Body of pancreas (tissue), 4 donors: ENCODE measurements around the gene CCDC106. TPM values are rescaled to one million over a fixed set of nuclear protein-coding genes. Genes with fewer than 3 reads are reported as not detected.

Source experiments
- ATAC-seq: fragments of 150-250 bp; one replicate; pipeline ENCODE4 v1.9.1; 2016
- DNase-seq, 4 donors: peaks; one replicate each; pipeline ENCODE4 v3.0.0-alpha.2; 2019
- H3K27ac ChIP-seq, 4 donors: fragments of 200-600 bp; sonication (generic); 1 replicate in 3 of 4; 2 replicates in 1 of 4; pipeline versions ENCODE4 v1.5.1 to v1.6.1; 2016 to 2019; ENCODE audit warnings: mild to moderate bottlenecking in 1 of 4, mixed read lengths in 1 of 4, moderate library complexity in 1 of 4
- H3K27me3 ChIP-seq, 2 donors: fragments of 200-600 bp; sonication (generic); one replicate each; pipeline ENCODE4 v1.6.0; 2016; ENCODE audit warnings: mild to moderate bottlenecking in 1 of 2
- H3K36me3 ChIP-seq, 2 donors: fragments of 200-600 bp; sonication (generic); replicated peaks in 1 of 2; 2 replicates each; pipeline ENCODE4 v1.5.1; 2016; ENCODE audit warnings: low read depth in 2 of 2; ENCODE audit not compliant: insufficient read depth in 1 of 2
- H3K4me1 ChIP-seq: fragments of 200-600 bp; sonication (generic); one replicate; pipeline ENCODE4 v1.6.0; 2016
- H3K4me3 ChIP-seq, 2 donors: fragments of 200-600 bp; sonication (generic); 1 replicate in 1 of 2; 2 replicates in 1 of 2; pipeline ENCODE4 v1.5.1; 2016 to 2019
- H3K9me3 ChIP-seq, 3 donors: fragments of 200-600 bp; sonication (generic); 1 replicate in 2 of 3; 2 replicates in 1 of 3; pipeline ENCODE4 v1.5.1; 2016
- CTCF ChIP-seq, 7 experiments: fragments of 450-650 bp in 4 of 7; fragments of 200-600 bp in 3 of 7; sonication (generic) in 3 of 7; IDR thresholded peaks; one replicate each; pipeline ENCODE4 v1.5.1; 2016 to 2019; ENCODE audit warnings: antibody characterized with exemption in 7 of 7
- POLR2A ChIP-seq, 3 donors: fragments of 450-650 bp; IDR thresholded peaks; one replicate each; pipeline ENCODE4 v1.6.1; 2016; ENCODE audit warnings: antibody characterized with exemption in 3 of 3, mild to moderate bottlenecking in 2 of 3
- WGBS, 2 donors: methylation state at CpG; one replicate each; pipeline ENCODE4 v1.1.5; 2017; 5-methylcytosine and 5-hydroxymethylcytosine counted together
- intact Hi-C: fragments of 100-400 bp; cut with DNase I; formaldehyde crosslinking; loops from one replicate; pipeline ENCODE4 v1.15.1; 2023
- total RNA-seq, 2 donors: library from RNA; depleted of rRNA; stranded (reverse); fragments of >200 nt; gene quantifications; one replicate each; pipeline ENCODE4 v1.1.0, GENCODE V29; 2016

CCDC106 gene
- total RNA-seq, 2 donors from 2014 or later: 5.9 to 15.0 TPM

GRCh38 chr19:55677572-55678028, 29.6 kb downstream of the CCDC106 start:
- DNase-seq: peak; percentile 51 to 76 (median 66)
- ATAC-seq: peak; percentile 19
- Histone ChIP-seq H3K36me3 (peaks cover 0 to 9% of the 10 kb centered on the region in 2 donors), H3K4me3 (no peak overlapping the region), H3K27ac (peak overlapping the region; percentile 43 to 95 (median 86)), H3K4me1 (peaks cover 77% of the 10 kb centered on the region), H3K9me3 (no peaks in the 10 kb centered on the region), H3K27me3 (no peaks in the 10 kb centered on the region)
- WGBS, 2 donors: 13 to 29% methylated on average over 6 of the region's 6 CpGs
- no peak for TF ChIP-seq CTCF (IDR thresholded peaks at IDR 0.05)
- peak in 1 of 3 donors; percentile 6 for TF ChIP-seq POLR2A (IDR thresholded peaks at IDR 0.05)
- intact Hi-C loops: loop anchor here (10.0 kb wide), 1 partner anchor 1223 kb away; no protein-coding TSS in a partner anchor

GRCh38 chr19:55678121-55678671, 30.2 kb downstream of the CCDC106 start:
- Histone ChIP-seq H3K4me3 (no peak overlapping the region), H3K9me3 (no peaks in the 10 kb centered on the region), H3K4me1 (peaks cover 83% of the 10 kb centered on the region), H3K36me3 (peaks cover 0 to 9% of the 10 kb centered on the region in 2 donors), H3K27me3 (no peaks in the 10 kb centered on the region), H3K27ac (peak overlapping the region; percentile 43 to 95 (median 86))
- DNase-seq: peak in 1 of 4 donors; percentile 70
- WGBS, 2 donors: 80% methylated on average over 21 of the region's 21 CpGs
- no peak for ATAC-seq
- TF ChIP-seq CTCF (IDR thresholded peaks at IDR 0.05): no peak
- no peak for TF ChIP-seq POLR2A (IDR thresholded peaks at IDR 0.05)
- intact Hi-C loops: loop anchor here (10.0 kb wide), 1 partner anchor 1223 kb away; no protein-coding TSS in a partner anchor

GRCh38 chr19:55679343-55680257, 31.6 kb downstream of the CCDC106 start:
- Histone ChIP-seq H3K36me3 (peaks cover 0 to 9% of the 10 kb centered on the region in 2 donors), H3K4me3 (no peak overlapping the region), H3K4me1 (peaks cover 87% of the 10 kb centered on the region), H3K9me3 (no peaks in the 10 kb centered on the region), H3K27me3 (no peaks in the 10 kb centered on the region), H3K27ac (no peak overlapping the region)
- DNase-seq (no peak), ATAC-seq (no peak)
- TF ChIP-seq CTCF (IDR thresholded peaks at IDR 0.05) (no peak), POLR2A (IDR thresholded peaks at IDR 0.05) (no peak)
- intact Hi-C loops: loop anchor here (10.0 kb wide), 1 partner anchor 1225 kb away; no protein-coding TSS in a partner anchor
- whole genome bisulfite sequencing, 2 donors: 68 to 74% methylated on average over 8 to 24 of the region's 24 CpGs

- ATAC-seq (no peak), DNase-seq (no peak)
- 88 to 91% methylated on average over 19 of the region's 20 CpGs for WGBS, 2 donors
- H3K9me3 ChIP-seq: no peaks in the 10 kb centered on the region
- no peak overlapping the region for H3K4me3 ChIP-seq
- intact Hi-C loops: no loop called here
- peaks cover 0 to 12% of the 10 kb centered on the region in 2 donors for H3K36me3 ChIP-seq
- H3K4me1 ChIP-seq: peaks cover 95% of the 10 kb centered on the region
- TF ChIP-seq CTCF (IDR thresholded peaks at IDR 0.05): no peak
- no peak for TF ChIP-seq POLR2A (IDR thresholded peaks at IDR 0.05)
- no peaks in the 10 kb centered on the region for H3K27me3 ChIP-seq
- H3K27ac ChIP-seq: peak overlapping the region in 1 of 4 donors; percentile 5
These were observed 32.5 kb downstream of the CCDC106 start for GRCh38 chr19:55680339-55681130.
